Osteocyte (in vitro differentiated cells): ENCODE data around the gene IDE. TPM values are rescaled to one million over a fixed set of nuclear protein-coding genes. Genes with fewer than 3 reads are reported as not detected.
"Not testable (repeated sequence)": the region's sequence is repeated elsewhere in the genome, so short reads cannot be mapped to it uniquely, and the experiment has no call there.

Experiments used
- DNase-seq: peaks from one replicate; pipeline ENCODE4 v3.0.0; 2021; ENCODE audit warnings: mixed read lengths; ENCODE audit not compliant: unreplicated experiment; ENCODE audit errors: extremely low spot score
- H3K27ac Mint-ChIP-seq: one replicate; pipeline ENCODE4 v1.8.0; 2021; ENCODE audit warnings: mild to moderate bottlenecking, mixed read lengths; ENCODE audit not compliant: unreplicated experiment
- H3K27me3 Mint-ChIP-seq: one replicate; pipeline ENCODE4 v1.8.0; 2021; ENCODE audit warnings: mixed read lengths; ENCODE audit not compliant: unreplicated experiment
- H3K36me3 Mint-ChIP-seq: one replicate; pipeline ENCODE4 v1.8.0; 2021; ENCODE audit warnings: mixed read lengths; ENCODE audit not compliant: unreplicated experiment
- H3K4me1 Mint-ChIP-seq: one replicate; pipeline ENCODE4 v1.8.0; 2021; ENCODE audit warnings: mixed read lengths; ENCODE audit not compliant: unreplicated experiment
- H3K4me3 Mint-ChIP-seq: one replicate; pipeline ENCODE4 v1.8.0; 2021; ENCODE audit warnings: mild to moderate bottlenecking, moderate library complexity, mixed read lengths; ENCODE audit not compliant: unreplicated experiment
- H3K9me3 Mint-ChIP-seq: one replicate; pipeline ENCODE4 v1.8.0; 2021; ENCODE audit warnings: mixed read lengths; ENCODE audit not compliant: unreplicated experiment
- total RNA-seq: library from RNA; stranded (reverse); gene quantifications from 2 replicates; pipeline ENCODE4 v1.2.1, GENCODE V29; 2021
- TF ChIP-seq, protein P1 (sequence below): fragments of 200-600 bp; sonication (generic); IDR thresholded peaks from 2 replicates; pipeline ENCODE4 v1.5.0; 2021; ENCODE audit warnings: antibody characterized with exemption, mild to moderate bottlenecking, moderate library complexity

The IDE gene
- total RNA-seq, 1 donor from 2014 or later = 42.4 TPM

GRCh38 chr10:92408017-92408361 lies 165.9 kb downstream of the IDE start:
- H3K27ac Mint-ChIP-seq = no peak overlapping the region
- no peaks in the 10 kb centered on the region for H3K36me3 Mint-ChIP-seq
- no peaks in the 10 kb centered on the region for H3K9me3 Mint-ChIP-seq
- no peak for DNase-seq
- peaks cover 39% of the 10 kb centered on the region for H3K27me3 Mint-ChIP-seq
- TF ChIP-seq, protein P1, sequence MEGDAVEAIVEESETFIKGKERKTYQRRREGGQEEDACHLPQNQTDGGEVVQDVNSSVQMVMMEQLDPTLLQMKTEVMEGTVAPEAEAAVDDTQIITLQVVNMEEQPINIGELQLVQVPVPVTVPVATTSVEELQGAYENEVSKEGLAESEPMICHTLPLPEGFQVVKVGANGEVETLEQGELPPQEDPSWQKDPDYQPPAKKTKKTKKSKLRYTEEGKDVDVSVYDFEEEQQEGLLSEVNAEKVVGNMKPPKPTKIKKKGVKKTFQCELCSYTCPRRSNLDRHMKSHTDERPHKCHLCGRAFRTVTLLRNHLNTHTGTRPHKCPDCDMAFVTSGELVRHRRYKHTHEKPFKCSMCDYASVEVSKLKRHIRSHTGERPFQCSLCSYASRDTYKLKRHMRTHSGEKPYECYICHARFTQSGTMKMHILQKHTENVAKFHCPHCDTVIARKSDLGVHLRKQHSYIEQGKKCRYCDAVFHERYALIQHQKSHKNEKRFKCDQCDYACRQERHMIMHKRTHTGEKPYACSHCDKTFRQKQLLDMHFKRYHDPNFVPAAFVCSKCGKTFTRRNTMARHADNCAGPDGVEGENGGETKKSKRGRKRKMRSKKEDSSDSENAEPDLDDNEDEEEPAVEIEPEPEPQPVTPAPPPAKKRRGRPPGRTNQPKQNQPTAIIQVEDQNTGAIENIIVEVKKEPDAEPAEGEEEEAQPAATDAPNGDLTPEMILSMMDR = no peak
- H3K4me3 Mint-ChIP-seq = no peak overlapping the region
- H3K4me1 Mint-ChIP-seq = no peaks in the 10 kb centered on the region

DNA sequence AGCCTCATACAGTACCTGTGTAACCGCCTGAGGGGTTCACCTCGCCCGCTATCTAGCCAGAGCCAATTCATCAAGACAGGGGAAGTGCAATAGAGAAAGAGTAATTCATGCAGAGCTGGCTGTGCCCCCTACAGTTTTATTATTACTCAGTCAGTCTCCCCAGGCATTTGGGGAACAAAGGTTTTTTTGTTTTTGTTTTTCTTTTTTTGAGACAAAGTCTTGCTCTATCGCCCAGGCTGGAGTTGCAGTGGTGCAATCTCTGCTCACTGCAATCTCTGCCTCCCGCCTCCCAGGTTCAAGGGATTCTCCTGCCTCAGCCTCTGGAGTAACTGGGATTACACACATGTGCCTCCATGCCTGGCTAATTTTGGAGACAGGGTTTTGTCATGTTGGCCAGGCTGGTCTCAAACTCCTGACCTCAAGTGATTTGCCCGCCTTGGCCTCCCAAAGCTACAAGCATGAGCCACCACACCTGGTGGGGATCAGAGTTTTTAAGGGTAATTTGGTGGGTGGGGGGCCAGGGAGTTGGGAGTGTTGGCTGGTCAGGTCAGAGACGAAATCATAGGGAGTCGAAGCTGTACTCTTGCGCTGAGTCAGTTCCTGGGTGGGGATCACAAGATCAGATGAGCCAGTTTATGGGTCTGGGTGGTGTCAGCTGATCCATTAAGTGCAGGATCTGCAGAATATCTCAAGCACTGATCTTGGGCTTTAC lies 166.4 kb downstream of the IDE start:
- TF ChIP-seq, protein P1 = no peak
- no peak for DNase-seq
- H3K27ac Mint-ChIP-seq = no peak overlapping the region
- no peaks in the 10 kb centered on the region for H3K4me1 Mint-ChIP-seq
- H3K9me3 Mint-ChIP-seq = no peaks in the 10 kb centered on the region
- no peak overlapping the region for H3K4me3 Mint-ChIP-seq
- H3K36me3 Mint-ChIP-seq = no peaks in the 10 kb centered on the region
- peaks cover 42% of the 10 kb centered on the region for H3K27me3 Mint-ChIP-seq

- Mint-ChIP-seq H3K27me3 (peaks cover 48% of the 10 kb centered on the region), H3K4me1 (no peaks in the 10 kb centered on the region), H3K9me3 (no peaks in the 10 kb centered on the region), H3K27ac (no peak overlapping the region), H3K4me3 (no peak overlapping the region), H3K36me3 (no peaks in the 10 kb centered on the region)
- DNase-seq = no peak
- TF ChIP-seq, protein P1 = no peak
Observed at GRCh38 chr10:92405419-92405924, 168.4 kb downstream of the IDE start.

- Mint-ChIP-seq H3K27ac (no peak overlapping the region), H3K4me3 (no peak overlapping the region), H3K27me3 (peaks cover 47% of the 10 kb centered on the region), H3K4me1 (no peaks in the 10 kb centered on the region), H3K9me3 (no peaks in the 10 kb centered on the region), H3K36me3 (no peaks in the 10 kb centered on the region)
- TF ChIP-seq, protein P1 = no peak
- DNase-seq = no peak
Observed at GRCh38 chr10:92404612-92405418, 169.1 kb downstream of the IDE start.

- H3K4me3 Mint-ChIP-seq, H3K36me3 Mint-ChIP-seq, DNase-seq, H3K9me3 Mint-ChIP-seq, H3K27ac Mint-ChIP-seq, H3K4me1 Mint-ChIP-seq: not testable (repeated sequence)
- peaks cover 46% of the 10 kb centered on the region for H3K27me3 Mint-ChIP-seq
Observed at GRCh38 chr10:92402234-92402633, 171.7 kb downstream of the IDE start.

Other genes starting within 250 kb of the IDE start
- 9.0 and 9.2 TPM in 2 replicates for gene KIF11, start 19.0 kb upstream of the IDE start, total RNA-seq
- gene HHEX, start 115.9 kb upstream of the IDE start, total RNA-seq = 1.2 and 1.7 TPM in 2 replicates